Caco-2 (cell line): ENCODE measurements around the gene ADIPOR2. TPM values are rescaled to one million over a fixed set of nuclear protein-coding genes. Genes with fewer than 3 reads are reported as not detected.

Experiments
- BruUV-seq: library from RNA; stranded (reverse); fragments of 400-500 nt; replicated peaks from 2 replicates; lab custom pipeline; 2021; lab: Mats Ljungman, UMichigan
- CTCF ChIA-PET: fragments of 300-600 bp; sonication (Branson Sonifier 250); formaldehyde crosslinking; loops from one replicate; lab custom pipeline; 2022; ENCODE audit warnings: antibody characterized with exemption; lab: Charles Lee
- POLR2A ChIA-PET: fragments of 300-600 bp; sonication (Branson Sonifier 250); formaldehyde crosslinking; loops from one replicate; lab custom pipeline; 2022; ENCODE audit warnings: antibody characterized with exemption; lab: Charles Lee
- DNase-seq, 2 experiments: peaks; one replicate each; pipeline versions ENCODE4 v3.0.0 to v3.0.0-alpha.2; 2020 to 2022
- H3K27me3 ChIP-seq: replicated peaks from 2 replicates; pipeline ENCODE4 v1.6.0; 2011; ENCODE audit warnings: low read length; ENCODE audit not compliant: control insufficient read depth, insufficient read depth
- H3K36me3 ChIP-seq: 2 replicates; pipeline ENCODE4 v1.5.1; 2011; ENCODE audit warnings: low read length; ENCODE audit not compliant: control insufficient read depth, insufficient read depth
- H3K4me1 ChIP-seq: fragments of 250-450 bp; sonication (Bioruptor Pico); 2 replicates; pipeline ENCODE4 v1.5.1; 2020; ENCODE audit warnings: mild to moderate bottlenecking
- H3K4me3 ChIP-seq: 2 replicates; pipeline ENCODE4 v1.5.1; 2011; ENCODE audit warnings: low read depth, mild to moderate bottlenecking, control low read depth, low read length
- H3K9me3 ChIP-seq: fragments of 250-450 bp; sonication (Bioruptor Pico); 2 replicates; pipeline ENCODE4 v1.5.1; 2020; ENCODE audit warnings: mild to moderate bottlenecking, moderate library complexity
- H3K27ac Mint-ChIP-seq: one replicate; pipeline ENCODE4 v1.8.0; 2022; ENCODE audit warnings: mixed read lengths; ENCODE audit not compliant: unreplicated experiment
- H3K27me3 Mint-ChIP-seq: one replicate; pipeline ENCODE4 v1.8.0; 2022; ENCODE audit warnings: mixed read lengths; ENCODE audit not compliant: insufficient read depth, unreplicated experiment
- H3K36me3 Mint-ChIP-seq: one replicate; pipeline ENCODE4 v1.8.0; 2022; ENCODE audit warnings: mild to moderate bottlenecking, mixed read lengths; ENCODE audit not compliant: insufficient read depth, unreplicated experiment
- H3K4me1 Mint-ChIP-seq: one replicate; pipeline ENCODE4 v1.8.0; 2022; ENCODE audit warnings: low read depth, mixed read lengths; ENCODE audit not compliant: unreplicated experiment
- H3K4me3 Mint-ChIP-seq: one replicate; pipeline ENCODE4 v1.8.0; 2022; ENCODE audit warnings: mild to moderate bottlenecking, moderate library complexity, mixed read lengths; ENCODE audit not compliant: unreplicated experiment
- H3K9me3 Mint-ChIP-seq: one replicate; pipeline ENCODE4 v1.8.0; 2022; ENCODE audit warnings: mixed read lengths; ENCODE audit not compliant: unreplicated experiment
- CTCF ChIP-seq, 2 experiments: fragments of 200-600 bp in 1 of 2; IDR thresholded peaks; 1 replicate in 1 of 2; 2 replicates in 1 of 2; pipeline versions ENCODE4 v1.5.1 to v1.8.0; 2011 to 2022; ENCODE audit warnings: antibody characterized with exemption in 1 of 2, control low read depth in 1 of 2, inconsistent platforms in 1 of 2, low read depth in 1 of 2, low read length in 1 of 2, mild to moderate bottlenecking in 1 of 2, moderate library complexity in 1 of 2; ENCODE audit not compliant: insufficient read depth in 1 of 2, severe bottlenecking in 1 of 2, unreplicated experiment in 1 of 2
- intact Hi-C: fragments of 100-400 bp; cut with micrococcal nuclease; formaldehyde crosslinking; loops from one replicate; pipeline ENCODE4 v1.10.0; 2022; ENCODE audit not compliant: unreplicated experiment
- total RNA-seq: library from RNA; stranded (reverse); gene quantifications from 2 replicates; pipeline ENCODE4 v1.2.3, GENCODE V29; 2022

The ADIPOR2 gene
- total RNA-seq, 1 experiment from 2014 or later = 119 TPM

- ChIA-PET CTCF (interaction anchor here (0.8 to 3.1 kb wide), 6 partner anchors 46 to 96 kb away, joined by 3 to 45 read pairs (median 3); no protein-coding TSS in a partner anchor), POLR2A (interaction anchor here (0.6 to 1.3 kb wide), 2 partner anchors 68 to 69 kb away, joined by 3 to 4 read pairs; no protein-coding TSS in a partner anchor)
- H3K9me3 ChIP-seq = no peaks in the 10 kb centered on the region
- BruUV-seq = no TSS peak
- no peak overlapping the region for H3K4me3 ChIP-seq
- Mint-ChIP-seq H3K4me1 (peaks cover 25% of the 10 kb centered on the region), H3K4me3 (no peak overlapping the region), H3K9me3 (no peaks in the 10 kb centered on the region), H3K27me3 (no peaks in the 10 kb centered on the region), H3K27ac (no peak overlapping the region), H3K36me3 (peaks cover 56% of the 10 kb centered on the region)
- peak in 1 of 2 experiments; percentile 46 for TF ChIP-seq CTCF (IDR thresholded peaks at IDR 0.05; ENCODE audit: insufficient read depth in 1 of 2, low read depth in 1 of 2, low read length in 1 of 2, severe bottlenecking in 1 of 2, unreplicated experiment in 1 of 2)
- intact Hi-C loops = loop anchor here (1.0 to 5.0 kb wide), 4 partner anchors 42 to 244 kb away; no protein-coding TSS in a partner anchor
- peaks cover 45% of the 10 kb centered on the region for H3K4me1 ChIP-seq
- DNase-seq = peak; percentile 69 to 74
- no peaks in the 10 kb centered on the region; the same call in 1 of the 2 replicates for H3K36me3 ChIP-seq
- H3K27me3 ChIP-seq = no peaks in the 10 kb centered on the region
Measured at GRCh38 chr12:1698720-1699119, 7.8 kb downstream of the ADIPOR2 start.

GRCh38 chr12:1702713-1703112, 11.8 kb downstream of the ADIPOR2 start:
- no peak overlapping the region for H3K4me3 ChIP-seq
- H3K9me3 ChIP-seq = no peaks in the 10 kb centered on the region
- H3K36me3 ChIP-seq = no peaks in the 10 kb centered on the region
- Mint-ChIP-seq H3K9me3 (no peaks in the 10 kb centered on the region), H3K36me3 (peaks cover 47% of the 10 kb centered on the region), H3K27ac (no peak overlapping the region), H3K27me3 (no peaks in the 10 kb centered on the region), H3K4me3 (no peak overlapping the region), H3K4me1 (peaks cover 29% of the 10 kb centered on the region)
- no TSS peak for BruUV-seq
- intact Hi-C loops = no loop called here
- no peak for DNase-seq
- no peaks in the 10 kb centered on the region for H3K27me3 ChIP-seq
- ChIA-PET CTCF (no interaction called here), POLR2A (no interaction called here)
- TF ChIP-seq CTCF (IDR thresholded peaks at IDR 0.05; ENCODE audit: insufficient read depth in 1 of 2, low read depth in 1 of 2, low read length in 1 of 2, severe bottlenecking in 1 of 2, unreplicated experiment in 1 of 2) = no peak
- H3K4me1 ChIP-seq = peaks cover 49% of the 10 kb centered on the region

GRCh38 chr12:1703771-1704722, 13.2 kb downstream of the ADIPOR2 start:
- Mint-ChIP-seq H3K36me3 (peaks cover 47% of the 10 kb centered on the region), H3K4me3 (no peak overlapping the region), H3K27me3 (no peaks in the 10 kb centered on the region), H3K27ac (no peak overlapping the region), H3K4me1 (peaks cover 17% of the 10 kb centered on the region), H3K9me3 (no peaks in the 10 kb centered on the region)
- no peak for DNase-seq
- no TSS peak for BruUV-seq
- intact Hi-C loops = no loop called here
- CTCF ChIA-PET = no interaction called here
- H3K4me3 ChIP-seq = no peak overlapping the region
- H3K36me3 ChIP-seq = no peaks in the 10 kb centered on the region
- peaks cover 37% of the 10 kb centered on the region for H3K4me1 ChIP-seq
- H3K27me3 ChIP-seq = no peaks in the 10 kb centered on the region
- POLR2A ChIA-PET = no interaction called here
- H3K9me3 ChIP-seq = no peaks in the 10 kb centered on the region
- TF ChIP-seq CTCF (IDR thresholded peaks at IDR 0.05; ENCODE audit: insufficient read depth in 1 of 2, low read depth in 1 of 2, low read length in 1 of 2, severe bottlenecking in 1 of 2, unreplicated experiment in 1 of 2) = no peak
